Measurements from ENCODE around the gene CYBRD1.

CYBRD1 gene

GRCh38 chr2:171551836-171552235 is 29.6 kb downstream of the CYBRD1 start:
- Histone ChIP-seq H3K27me3 (ENCODE audit: control insufficient read depth, insufficient read depth, low read length, poor library complexity, severe bottlenecking) (no peaks in the 10 kb centered on the region), H3K4me3 (ENCODE audit: insufficient read depth, low read depth, low read length) (no peak overlapping the region), H3K27ac (ENCODE audit: insufficient read depth, low read depth, low read length, poor library complexity, severe bottlenecking) (no peak overlapping the region), H3K4me1 (ENCODE audit: control insufficient read depth, insufficient read depth, low read length) (no peaks in the 10 kb centered on the region), H3K9me3 (ENCODE audit: control insufficient read depth, low read length) (no peaks in the 10 kb centered on the region), H3K36me3 (ENCODE audit: control insufficient read depth, insufficient read depth, low read length) (no peaks in the 10 kb centered on the region)

DNA sequence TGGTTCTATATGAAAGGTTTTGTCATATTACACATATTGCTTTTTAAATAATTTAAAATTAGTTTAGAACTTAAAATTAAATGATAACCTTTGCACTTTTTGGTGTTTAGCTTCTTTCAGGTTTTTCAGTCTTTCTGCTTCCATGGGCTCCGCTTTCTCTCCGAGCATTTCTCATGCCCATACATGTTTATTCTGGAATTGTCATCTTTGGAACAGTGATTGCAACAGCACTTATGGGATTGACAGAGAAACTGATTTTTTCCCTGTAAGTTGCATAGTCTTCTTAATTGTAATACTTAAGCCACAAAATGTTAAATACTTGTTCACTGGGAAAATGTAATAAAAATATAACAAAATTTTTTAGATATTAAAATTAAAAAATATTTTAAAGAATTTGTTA is 31.0 kb downstream of the CYBRD1 start:
- no peaks in the 10 kb centered on the region for H3K36me3 ChIP-seq (ENCODE audit: control insufficient read depth, insufficient read depth, low read length)
- peaks cover 6% of the 10 kb centered on the region for H3K4me1 ChIP-seq (ENCODE audit: control insufficient read depth, insufficient read depth, low read length)
- no peak overlapping the region for H3K27ac ChIP-seq (ENCODE audit: insufficient read depth, low read depth, low read length, poor library complexity, severe bottlenecking)
- H3K4me3 ChIP-seq (ENCODE audit: insufficient read depth, low read depth, low read length) = no peak overlapping the region
- H3K27me3 ChIP-seq (ENCODE audit: control insufficient read depth, insufficient read depth, low read length, poor library complexity, severe bottlenecking) = no peaks in the 10 kb centered on the region
- no peaks in the 10 kb centered on the region for H3K9me3 ChIP-seq (ENCODE audit: control insufficient read depth, low read length)
- WGBS, 2 experiments = 98 to 100% methylated on average over 2 of the region's 2 CpGs

DNA sequence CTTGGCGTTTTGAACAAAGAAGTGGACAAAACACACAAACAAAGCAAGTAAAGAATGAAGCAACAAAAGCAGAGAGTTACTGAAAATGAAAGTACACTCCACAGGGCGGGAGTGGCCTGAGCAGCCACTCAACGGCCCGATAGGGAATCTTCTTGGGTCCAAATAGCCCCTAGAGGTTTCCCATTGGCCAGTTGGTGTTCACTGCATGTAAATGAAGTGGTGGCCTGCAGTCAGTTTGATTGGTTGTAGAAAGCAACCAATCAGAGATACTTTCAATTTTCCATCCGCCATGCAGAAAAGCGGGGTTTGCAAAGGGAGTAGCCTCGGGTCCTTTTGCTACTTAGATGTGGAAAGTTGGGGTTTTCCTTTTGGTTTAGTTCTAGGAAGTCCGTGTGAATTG is 31.6 kb downstream of the CYBRD1 start:
- H3K4me1 ChIP-seq (ENCODE audit: control insufficient read depth, insufficient read depth, low read length) = peaks cover 6% of the 10 kb centered on the region
- WGBS, 2 experiments = 91 to 92% methylated on average over 7 to 8 of the region's 8 CpGs
- H3K36me3 ChIP-seq (ENCODE audit: control insufficient read depth, insufficient read depth, low read length) = no peaks in the 10 kb centered on the region
- H3K4me3 ChIP-seq (ENCODE audit: insufficient read depth, low read depth, low read length) = no peak overlapping the region
- H3K9me3 ChIP-seq (ENCODE audit: control insufficient read depth, low read length) = no peaks in the 10 kb centered on the region
- H3K27me3 ChIP-seq (ENCODE audit: control insufficient read depth, insufficient read depth, low read length, poor library complexity, severe bottlenecking) = no peaks in the 10 kb centered on the region
- no peak overlapping the region for H3K27ac ChIP-seq (ENCODE audit: insufficient read depth, low read depth, low read length, poor library complexity, severe bottlenecking)

DNA sequence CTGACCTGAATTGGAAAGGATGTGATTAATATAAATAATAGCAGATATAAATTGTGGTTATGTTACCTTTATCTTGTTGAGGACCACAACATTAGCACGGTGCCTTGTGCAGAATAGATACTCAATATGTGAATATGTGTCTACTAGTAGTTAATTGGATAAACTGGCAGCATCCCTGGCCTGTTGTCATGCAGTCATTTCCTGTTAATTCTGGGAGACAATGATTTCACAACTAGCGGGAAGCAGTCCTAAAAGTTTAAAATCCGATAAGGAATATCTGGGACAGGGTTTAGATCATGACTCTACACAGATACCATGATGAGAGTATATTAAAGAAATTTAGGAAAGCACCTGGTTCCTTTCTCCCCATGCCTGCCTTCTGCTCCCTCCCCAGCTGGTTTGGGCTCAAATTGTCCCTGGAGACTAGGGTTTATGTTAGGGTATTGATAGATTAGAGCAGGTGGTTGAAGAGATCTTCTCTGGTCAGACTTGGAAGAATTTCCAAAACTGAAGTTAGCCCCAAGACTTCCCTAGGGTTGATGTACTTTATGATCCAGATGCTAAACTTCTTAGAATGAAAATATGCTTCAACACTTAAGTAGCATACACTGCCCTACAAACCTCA is 32.8 kb downstream of the CYBRD1 start:
- Histone ChIP-seq H3K27ac (ENCODE audit: insufficient read depth, low read depth, low read length, poor library complexity, severe bottlenecking) (no peak overlapping the region), H3K9me3 (ENCODE audit: control insufficient read depth, low read length) (no peaks in the 10 kb centered on the region), H3K27me3 (ENCODE audit: control insufficient read depth, insufficient read depth, low read length, poor library complexity, severe bottlenecking) (no peaks in the 10 kb centered on the region), H3K36me3 (ENCODE audit: control insufficient read depth, insufficient read depth, low read length) (no peaks in the 10 kb centered on the region), H3K4me1 (ENCODE audit: control insufficient read depth, insufficient read depth, low read length) (peaks cover 6% of the 10 kb centered on the region), H3K4me3 (ENCODE audit: insufficient read depth, low read depth, low read length) (no peak overlapping the region)
- 90 to 93% methylated on average over 3 of the region's 3 CpGs for WGBS, 2 experiments

- 71 to 84% methylated on average over 4 of the region's 4 CpGs for WGBS, 2 experiments
- no peak overlapping the region for H3K4me3 ChIP-seq (ENCODE audit: insufficient read depth, low read depth, low read length)
- no peaks in the 10 kb centered on the region for H3K9me3 ChIP-seq (ENCODE audit: control insufficient read depth, low read length)
- no peaks in the 10 kb centered on the region for H3K36me3 ChIP-seq (ENCODE audit: control insufficient read depth, insufficient read depth, low read length)
- peaks cover 6% of the 10 kb centered on the region for H3K4me1 ChIP-seq (ENCODE audit: control insufficient read depth, insufficient read depth, low read length)
- peak overlapping the region; percentile 39 for H3K27ac ChIP-seq (ENCODE audit: insufficient read depth, low read depth, low read length, poor library complexity, severe bottlenecking)
- no peaks in the 10 kb centered on the region for H3K27me3 ChIP-seq (ENCODE audit: control insufficient read depth, insufficient read depth, low read length, poor library complexity, severe bottlenecking)
Observed at GRCh38 chr2:171557363-171557762, 35.1 kb downstream of the CYBRD1 start.

DNA sequence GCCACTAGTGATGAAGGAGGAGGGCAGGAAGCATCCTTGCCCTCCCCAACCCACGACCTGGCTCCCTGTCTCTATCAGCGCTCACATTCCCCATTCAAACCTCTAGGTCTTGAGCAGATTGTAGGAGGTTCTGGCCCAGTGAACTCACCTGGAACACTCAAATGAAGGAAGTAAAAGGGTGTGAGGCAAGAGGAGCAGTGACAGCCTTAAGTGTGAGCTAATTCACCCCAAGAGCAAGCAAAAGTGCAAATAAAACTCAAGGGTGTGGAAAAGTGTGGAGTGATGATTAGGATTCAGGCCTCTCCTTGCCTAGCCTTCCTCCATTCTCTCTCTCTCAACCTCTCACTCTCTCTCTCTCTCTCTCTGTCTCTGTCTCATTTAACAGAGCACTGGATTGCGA is 41.0 kb downstream of the CYBRD1 start:
- 83 to 91% methylated on average over 1 to 3 of the region's 3 CpGs for WGBS, 2 experiments
- H3K27ac ChIP-seq (ENCODE audit: insufficient read depth, low read depth, low read length, poor library complexity, severe bottlenecking) = no peak overlapping the region

GRCh38 chr2:171564463-171564862 is 42.2 kb downstream of the CYBRD1 start:
- no peaks in the 10 kb centered on the region for H3K9me3 ChIP-seq (ENCODE audit: control insufficient read depth, low read length)
- H3K4me3 ChIP-seq (ENCODE audit: insufficient read depth, low read depth, low read length) = no peak overlapping the region
- no peaks in the 10 kb centered on the region for H3K36me3 ChIP-seq (ENCODE audit: control insufficient read depth, insufficient read depth, low read length)
- no peak overlapping the region for H3K27ac ChIP-seq (ENCODE audit: insufficient read depth, low read depth, low read length, poor library complexity, severe bottlenecking)
- 91 to 95% methylated on average over 5 of the region's 5 CpGs for WGBS, 2 experiments
- H3K4me1 ChIP-seq (ENCODE audit: control insufficient read depth, insufficient read depth, low read length) = no peaks in the 10 kb centered on the region
- no peaks in the 10 kb centered on the region for H3K27me3 ChIP-seq (ENCODE audit: control insufficient read depth, insufficient read depth, low read length, poor library complexity, severe bottlenecking)

More for the DNA sequence above, 41.0 kb downstream of the CYBRD1 start:
- no peaks in the 10 kb centered on the region for H3K27me3 ChIP-seq (ENCODE audit: control insufficient read depth, insufficient read depth, low read length, poor library complexity, severe bottlenecking)
- H3K36me3 ChIP-seq (ENCODE audit: control insufficient read depth, insufficient read depth, low read length) = no peaks in the 10 kb centered on the region
- H3K9me3 ChIP-seq (ENCODE audit: control insufficient read depth, low read length) = no peaks in the 10 kb centered on the region
- no peaks in the 10 kb centered on the region for H3K4me1 ChIP-seq (ENCODE audit: control insufficient read depth, insufficient read depth, low read length)
- no peak overlapping the region for H3K4me3 ChIP-seq (ENCODE audit: insufficient read depth, low read depth, low read length)

DNA sequence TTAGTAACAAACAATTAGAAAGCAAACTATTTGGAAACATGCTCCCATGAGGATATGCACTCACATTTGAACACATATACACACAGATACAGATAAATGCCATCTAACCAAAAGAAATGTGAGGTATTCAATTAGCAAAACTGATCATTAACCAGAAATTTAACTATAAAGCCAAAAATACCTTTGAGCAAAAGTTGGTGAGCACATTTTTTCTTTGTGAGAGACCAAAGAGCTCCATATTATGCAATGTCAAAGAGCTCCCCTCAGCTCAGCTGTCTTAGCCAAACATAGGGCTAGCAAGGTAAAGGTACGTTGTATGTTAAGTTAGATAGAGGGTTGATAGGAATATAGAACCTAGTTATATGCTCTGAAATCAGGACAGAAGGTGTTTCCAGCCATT is 43.8 kb downstream of the CYBRD1 start:
- 43 to 53% methylated on average over 1 of the region's 1 CpG for WGBS, 2 experiments
- no peak overlapping the region for H3K27ac ChIP-seq (ENCODE audit: insufficient read depth, low read depth, low read length, poor library complexity, severe bottlenecking)
- H3K4me1 ChIP-seq (ENCODE audit: control insufficient read depth, insufficient read depth, low read length) = no peaks in the 10 kb centered on the region
- H3K4me3 ChIP-seq (ENCODE audit: insufficient read depth, low read depth, low read length) = no peak overlapping the region
- H3K9me3 ChIP-seq (ENCODE audit: control insufficient read depth, low read length) = no peaks in the 10 kb centered on the region
- no peaks in the 10 kb centered on the region for H3K36me3 ChIP-seq (ENCODE audit: control insufficient read depth, insufficient read depth, low read length)
- H3K27me3 ChIP-seq (ENCODE audit: control insufficient read depth, insufficient read depth, low read length, poor library complexity, severe bottlenecking) = no peaks in the 10 kb centered on the region

DNA sequence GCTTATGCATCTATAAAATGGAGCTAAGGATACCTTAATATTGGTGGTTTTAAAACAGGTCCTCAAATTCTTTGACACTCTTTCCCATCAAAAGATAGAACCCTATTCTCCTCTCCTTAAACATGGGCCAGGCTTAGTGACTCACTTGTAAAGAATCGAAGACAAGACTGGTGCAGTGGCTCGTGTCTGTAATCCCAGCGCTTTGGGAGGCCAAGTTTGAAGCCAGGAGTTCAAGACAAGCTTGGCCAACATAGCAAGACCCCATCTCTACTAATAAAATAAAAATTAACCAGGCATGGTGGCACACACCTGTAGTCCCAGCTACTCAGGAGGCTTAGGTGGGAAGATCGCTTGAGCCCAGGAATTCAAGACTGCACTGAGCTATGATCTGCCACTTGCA is 44.5 kb downstream of the CYBRD1 start:
- Histone ChIP-seq H3K9me3 (ENCODE audit: control insufficient read depth, low read length) (no peaks in the 10 kb centered on the region), H3K27ac (ENCODE audit: insufficient read depth, low read depth, low read length, poor library complexity, severe bottlenecking) (no peak overlapping the region), H3K4me1 (ENCODE audit: control insufficient read depth, insufficient read depth, low read length) (no peaks in the 10 kb centered on the region), H3K27me3 (ENCODE audit: control insufficient read depth, insufficient read depth, low read length, poor library complexity, severe bottlenecking) (no peaks in the 10 kb centered on the region), H3K36me3 (ENCODE audit: control insufficient read depth, insufficient read depth, low read length) (no peaks in the 10 kb centered on the region), H3K4me3 (ENCODE audit: insufficient read depth, low read depth, low read length) (no peak overlapping the region)
- WGBS, 2 experiments = 88 to 95% methylated on average over 4 of the region's 4 CpGs

DNA sequence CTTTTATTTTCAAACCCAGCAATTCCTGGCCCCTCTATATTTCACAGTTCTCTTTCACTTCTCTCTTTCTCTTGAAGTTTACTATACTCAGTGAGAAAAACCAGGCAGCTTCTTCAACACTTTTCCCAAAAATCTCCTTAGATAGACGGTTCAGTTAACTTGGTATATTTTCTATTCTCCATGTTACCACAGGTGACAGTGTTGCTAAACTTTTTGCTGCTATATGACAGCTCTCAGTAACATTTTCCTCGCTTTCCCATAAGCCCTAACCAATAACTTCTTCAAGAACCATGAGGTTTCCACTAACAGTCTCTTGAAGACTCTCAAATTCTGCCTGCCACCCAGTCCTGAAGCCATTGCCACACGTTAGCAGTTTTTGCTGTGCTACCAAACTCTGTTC is 45.8 kb downstream of the CYBRD1 start:
- peaks cover 1% of the 10 kb centered on the region for H3K27me3 ChIP-seq (ENCODE audit: control insufficient read depth, insufficient read depth, low read length, poor library complexity, severe bottlenecking)
- no peaks in the 10 kb centered on the region for H3K36me3 ChIP-seq (ENCODE audit: control insufficient read depth, insufficient read depth, low read length)
- no peak overlapping the region for H3K27ac ChIP-seq (ENCODE audit: insufficient read depth, low read depth, low read length, poor library complexity, severe bottlenecking)
- no peaks in the 10 kb centered on the region for H3K9me3 ChIP-seq (ENCODE audit: control insufficient read depth, low read length)
- H3K4me1 ChIP-seq (ENCODE audit: control insufficient read depth, insufficient read depth, low read length) = no peaks in the 10 kb centered on the region
- no peak overlapping the region for H3K4me3 ChIP-seq (ENCODE audit: insufficient read depth, low read depth, low read length)
- 90% methylated on average over 3 of the region's 3 CpGs for WGBS, 2 experiments

DNA sequence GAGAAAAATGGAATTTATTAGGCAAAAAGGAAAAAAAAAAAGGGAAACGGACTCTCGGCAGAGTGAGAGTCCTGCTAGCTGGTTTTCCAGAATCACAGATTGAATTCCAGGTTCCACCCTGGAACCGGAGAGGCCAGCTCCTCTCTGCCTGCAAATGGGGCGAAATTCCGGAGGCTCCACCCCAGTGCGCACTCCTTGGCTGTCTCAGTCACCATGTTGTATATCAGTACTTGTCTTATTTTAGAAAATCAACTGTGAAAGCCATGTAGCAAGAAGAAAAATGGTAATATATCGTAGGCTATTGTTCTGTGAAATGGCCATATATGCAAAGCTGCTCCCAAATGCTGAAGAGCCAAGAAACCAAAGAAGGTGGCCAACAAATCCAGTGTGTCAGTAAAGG is 49.4 kb downstream of the CYBRD1 start:
- Histone ChIP-seq H3K36me3 (ENCODE audit: control insufficient read depth, insufficient read depth, low read length) (no peaks in the 10 kb centered on the region), H3K27ac (ENCODE audit: insufficient read depth, low read depth, low read length, poor library complexity, severe bottlenecking) (no peak overlapping the region), H3K9me3 (ENCODE audit: control insufficient read depth, low read length) (no peaks in the 10 kb centered on the region), H3K27me3 (ENCODE audit: control insufficient read depth, insufficient read depth, low read length, poor library complexity, severe bottlenecking) (peaks cover 5% of the 10 kb centered on the region), H3K4me3 (ENCODE audit: insufficient read depth, low read depth, low read length) (no peak overlapping the region), H3K4me1 (ENCODE audit: control insufficient read depth, insufficient read depth, low read length) (no peaks in the 10 kb centered on the region)
- WGBS, 2 experiments = 82 to 83% methylated on average over 7 of the region's 7 CpGs
